Mononuclear cell (primary cell): Measurements from ENCODE around the gene TASOR2. TPM values are rescaled to one million over a fixed set of nuclear protein-coding genes. Genes with fewer than 3 reads are reported as not detected.
A peak's percentile ranks its signal among the peaks of the same experiment; 100 is the strongest.

Source experiments
- H3K27me3 ChIP-seq: 2 replicates; pipeline ENCODE4 v1.6.0; 2011; ENCODE audit warnings: low read length, control low read depth; ENCODE audit not compliant: insufficient read depth
- H3K4me1 ChIP-seq: 2 replicates; pipeline ENCODE4 v1.5.1; 2011; ENCODE audit warnings: mild to moderate bottlenecking, low read length, control low read depth; ENCODE audit not compliant: insufficient read depth
- H3K4me3 ChIP-seq: 2 replicates; pipeline ENCODE4 v1.5.1; 2011; ENCODE audit warnings: mild to moderate bottlenecking, low read length, moderate library complexity
- H3K9me3 ChIP-seq: 2 replicates; pipeline ENCODE4 v1.5.1; 2011; ENCODE audit warnings: low read depth, mild to moderate bottlenecking, control low read depth, low read length
- total RNA-seq: library from RNA; depleted of rRNA; stranded (reverse); fragments of >200 nt; gene quantifications from one replicate; pipeline ENCODE4 v1.2.3, GENCODE V29; 2012

Gene TASOR2
- total RNA-seq, 1 donor: 114 TPM

- Histone ChIP-seq H3K4me1 (peaks cover 20% of the 10 kb centered on the region), H3K9me3 (no peaks in the 10 kb centered on the region), H3K27me3 (no peaks in the 10 kb centered on the region), H3K4me3 (peak overlapping the region; percentile 93)
Measured at GRCh38 chr10:5685764-5686240, 1.2 kb downstream of the TASOR2 start.

DNA sequence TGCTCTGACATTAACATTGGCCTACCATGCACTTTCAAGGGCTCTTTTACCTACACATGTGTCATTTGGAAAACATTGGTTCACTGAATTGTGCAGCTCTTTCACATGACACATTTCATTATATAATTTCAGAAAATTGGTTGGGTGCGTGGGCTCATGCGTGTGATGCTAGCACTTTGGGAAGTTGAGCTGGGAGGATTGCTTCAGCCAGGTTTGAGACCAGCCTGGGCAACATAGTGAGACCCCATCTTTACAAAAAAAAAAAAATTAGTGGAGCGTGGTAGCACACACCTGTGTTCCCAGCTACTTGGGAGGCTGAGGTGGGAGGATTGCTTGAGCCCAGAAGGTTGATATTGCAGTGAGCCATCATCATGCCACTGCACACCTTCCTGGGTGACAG lies 3.9 kb downstream of the TASOR2 start:
- no peak overlapping the region for H3K4me3 ChIP-seq
- H3K4me1 ChIP-seq: peaks cover 37% of the 10 kb centered on the region

GRCh38 chr10:5691786-5692185 lies 7.1 kb downstream of the TASOR2 start:
- no peaks in the 10 kb centered on the region for H3K27me3 ChIP-seq
- no peaks in the 10 kb centered on the region for H3K9me3 ChIP-seq
- peaks cover 30% of the 10 kb centered on the region for H3K4me1 ChIP-seq
- no peak overlapping the region for H3K4me3 ChIP-seq

More for the DNA sequence above, 3.9 kb downstream of the TASOR2 start:
- Histone ChIP-seq H3K9me3 (no peaks in the 10 kb centered on the region), H3K27me3 (no peaks in the 10 kb centered on the region)

DNA sequence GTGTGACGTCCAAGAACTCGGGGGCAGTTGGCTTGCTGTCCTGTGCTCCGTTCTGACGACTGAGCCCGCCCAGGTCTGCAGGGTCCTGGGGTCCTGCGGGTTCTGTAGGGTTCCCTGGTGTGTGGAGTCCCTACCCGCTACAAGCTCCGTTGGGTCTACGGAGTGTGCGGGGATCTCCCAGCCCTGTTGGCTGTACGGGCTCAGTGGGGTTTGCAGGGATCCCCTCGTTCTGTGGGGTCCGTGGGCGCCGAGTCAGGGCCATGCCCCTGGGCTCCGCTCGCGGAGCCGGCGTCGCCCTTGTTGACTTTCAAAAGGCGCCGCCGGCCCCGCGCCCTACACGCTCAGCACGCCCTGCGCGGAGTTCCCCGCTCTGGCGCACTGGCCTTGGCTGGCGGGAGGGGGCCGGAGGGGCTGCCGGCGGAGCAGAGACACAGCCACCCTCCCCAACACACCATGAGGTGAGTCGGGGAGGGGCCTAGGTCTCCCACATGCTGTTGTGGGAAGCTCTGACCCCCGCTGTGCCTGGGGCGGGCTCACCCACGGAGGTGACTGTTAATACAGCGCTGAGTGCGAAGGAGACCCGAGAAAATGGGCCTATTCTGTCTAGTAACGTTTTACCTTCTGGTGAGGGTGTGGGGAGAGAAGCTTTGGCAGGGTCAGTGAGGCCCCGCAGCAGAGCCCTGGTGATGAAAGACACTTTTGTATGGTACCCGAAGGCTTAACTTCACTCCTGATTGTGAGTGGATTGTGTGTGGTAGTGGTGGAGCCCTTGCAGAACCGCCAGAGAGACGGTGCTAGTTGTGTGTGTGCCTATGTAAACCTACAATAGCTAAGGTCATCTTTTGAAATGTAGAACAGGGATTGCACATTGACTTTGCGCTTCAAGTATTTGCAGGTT lies 8.1 kb downstream of the TASOR2 start:
- H3K27me3 ChIP-seq: no peaks in the 10 kb centered on the region
- H3K4me1 ChIP-seq: peaks cover 32% of the 10 kb centered on the region
- H3K9me3 ChIP-seq: no peaks in the 10 kb centered on the region
- H3K4me3 ChIP-seq: peak overlapping the region; percentile 18

DNA sequence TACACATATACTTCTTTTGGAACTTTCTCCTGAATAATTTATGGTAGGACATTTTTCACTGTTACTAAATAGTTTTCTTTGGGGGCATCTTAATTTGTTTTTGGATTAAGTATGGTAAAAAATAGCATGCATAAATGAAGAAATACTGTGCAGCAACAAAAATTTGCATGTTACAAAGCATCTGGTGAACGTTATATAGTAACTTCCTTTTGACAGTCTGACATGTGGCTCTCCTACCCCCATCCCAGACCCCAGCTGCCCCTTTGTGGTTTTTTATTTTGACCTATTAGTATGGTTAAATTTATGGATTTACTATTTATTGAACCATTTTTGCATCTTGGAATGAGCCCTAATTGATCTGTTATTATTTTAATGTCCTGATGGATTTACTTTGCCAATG lies 9.9 kb downstream of the TASOR2 start:
- Histone ChIP-seq H3K27me3 (no peaks in the 10 kb centered on the region), H3K9me3 (no peaks in the 10 kb centered on the region), H3K4me3 (no peak overlapping the region), H3K4me1 (peaks cover 27% of the 10 kb centered on the region)

GRCh38 chr10:5697342-5697741 lies 12.7 kb downstream of the TASOR2 start:
- no peaks in the 10 kb centered on the region for H3K9me3 ChIP-seq
- no peaks in the 10 kb centered on the region for H3K27me3 ChIP-seq
- peaks cover 18% of the 10 kb centered on the region for H3K4me1 ChIP-seq
- H3K4me3 ChIP-seq: no peak overlapping the region

GRCh38 chr10:5698062-5698461 lies 13.4 kb downstream of the TASOR2 start:
- Histone ChIP-seq H3K4me1 (peaks cover 11% of the 10 kb centered on the region), H3K9me3 (no peaks in the 10 kb centered on the region), H3K4me3 (no peak overlapping the region), H3K27me3 (no peaks in the 10 kb centered on the region)

GRCh38 chr10:5708356-5708755 lies 23.7 kb downstream of the TASOR2 start:
- H3K4me1 ChIP-seq: peaks cover 7% of the 10 kb centered on the region
- no peaks in the 10 kb centered on the region for H3K9me3 ChIP-seq
- no peaks in the 10 kb centered on the region for H3K27me3 ChIP-seq
- H3K4me3 ChIP-seq: no peak overlapping the region

- no peaks in the 10 kb centered on the region for H3K9me3 ChIP-seq
- H3K4me3 ChIP-seq: no peak overlapping the region
- peaks cover 7% of the 10 kb centered on the region for H3K4me1 ChIP-seq
- H3K27me3 ChIP-seq: no peaks in the 10 kb centered on the region
Measured at GRCh38 chr10:5709865-5710264, 25.2 kb downstream of the TASOR2 start.

- Histone ChIP-seq H3K27me3 (no peaks in the 10 kb centered on the region), H3K4me3 (no peak overlapping the region), H3K4me1 (peaks cover 7% of the 10 kb centered on the region), H3K9me3 (no peaks in the 10 kb centered on the region)
Measured at GRCh38 chr10:5710859-5711258, 26.2 kb downstream of the TASOR2 start.

DNA sequence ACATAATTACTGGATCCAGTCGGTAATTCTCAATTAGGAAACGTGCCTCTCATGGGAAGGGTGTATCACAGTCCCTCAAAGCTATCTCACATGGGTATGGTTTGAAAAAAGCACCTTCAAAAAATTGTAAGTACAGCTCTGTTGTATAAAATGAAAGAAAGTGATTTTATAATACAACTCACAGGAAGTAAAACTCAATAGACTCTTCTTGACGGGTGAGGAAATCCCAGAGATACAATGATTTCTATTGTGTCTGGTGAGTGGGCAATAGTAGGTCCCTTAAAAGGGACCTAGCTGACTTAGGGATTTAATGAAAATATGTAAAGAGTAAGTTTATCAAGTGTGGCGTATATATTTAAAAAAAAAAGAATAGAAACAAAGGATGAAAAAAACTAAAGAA lies 27.0 kb downstream of the TASOR2 start:
- Histone ChIP-seq H3K9me3 (no peaks in the 10 kb centered on the region), H3K4me3 (no peak overlapping the region), H3K4me1 (peaks cover 7% of the 10 kb centered on the region), H3K27me3 (no peaks in the 10 kb centered on the region)

GRCh38 chr10:5719546-5719945 lies 34.9 kb downstream of the TASOR2 start:
- H3K27me3 ChIP-seq: no peaks in the 10 kb centered on the region
- H3K4me1 ChIP-seq: no peaks in the 10 kb centered on the region
- no peaks in the 10 kb centered on the region for H3K9me3 ChIP-seq
- no peak overlapping the region for H3K4me3 ChIP-seq

- Histone ChIP-seq H3K9me3 (no peaks in the 10 kb centered on the region), H3K27me3 (no peaks in the 10 kb centered on the region), H3K4me3 (no peak overlapping the region), H3K4me1 (no peaks in the 10 kb centered on the region)
Measured at GRCh38 chr10:5720182-5720581, 35.5 kb downstream of the TASOR2 start.

DNA sequence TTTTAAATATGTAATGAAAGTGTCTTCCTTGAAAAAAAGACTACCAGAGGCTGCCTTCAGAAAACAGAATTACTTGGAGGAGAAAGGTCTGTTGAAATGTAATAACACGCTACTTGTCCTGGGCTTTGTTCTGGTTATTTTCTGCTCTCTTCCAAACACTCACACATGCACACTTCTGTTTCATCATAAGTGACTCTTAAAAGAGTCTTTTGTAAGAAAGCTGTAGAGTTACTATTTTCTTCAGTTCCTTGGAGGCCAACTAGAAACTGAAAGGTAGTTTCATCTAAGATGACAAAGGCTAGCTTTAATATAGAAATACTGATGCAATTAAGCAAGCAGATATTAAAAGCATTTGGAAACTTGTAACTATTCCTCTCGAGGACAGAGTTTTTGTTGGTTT lies 39.1 kb downstream of the TASOR2 start:
- no peaks in the 10 kb centered on the region for H3K27me3 ChIP-seq
- no peaks in the 10 kb centered on the region for H3K4me1 ChIP-seq
- no peak overlapping the region for H3K4me3 ChIP-seq
- H3K9me3 ChIP-seq: no peaks in the 10 kb centered on the region

DNA sequence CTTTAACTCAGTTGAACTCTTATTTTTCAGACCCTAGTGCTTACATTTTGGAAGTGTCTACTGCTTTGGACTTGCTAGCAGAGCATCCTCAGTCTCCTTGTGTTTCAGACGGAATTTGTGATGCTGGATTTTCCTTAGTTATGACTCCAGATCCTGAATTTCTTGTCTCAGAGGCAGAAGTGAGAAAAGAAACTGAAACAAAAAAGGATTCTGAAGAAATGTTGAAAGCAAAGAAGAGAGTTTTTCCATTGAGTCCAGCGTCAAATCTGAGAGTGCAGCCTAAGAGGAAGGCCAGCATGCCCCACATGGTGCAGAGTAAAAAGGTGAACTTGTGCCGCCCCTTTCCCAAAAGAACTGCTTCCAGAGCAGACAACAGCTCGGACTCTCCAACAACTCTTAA lies 46.1 kb downstream of the TASOR2 start:
- no peak overlapping the region for H3K4me3 ChIP-seq
- no peaks in the 10 kb centered on the region for H3K4me1 ChIP-seq
- no peaks in the 10 kb centered on the region for H3K9me3 ChIP-seq
- H3K27me3 ChIP-seq: no peaks in the 10 kb centered on the region

DNA sequence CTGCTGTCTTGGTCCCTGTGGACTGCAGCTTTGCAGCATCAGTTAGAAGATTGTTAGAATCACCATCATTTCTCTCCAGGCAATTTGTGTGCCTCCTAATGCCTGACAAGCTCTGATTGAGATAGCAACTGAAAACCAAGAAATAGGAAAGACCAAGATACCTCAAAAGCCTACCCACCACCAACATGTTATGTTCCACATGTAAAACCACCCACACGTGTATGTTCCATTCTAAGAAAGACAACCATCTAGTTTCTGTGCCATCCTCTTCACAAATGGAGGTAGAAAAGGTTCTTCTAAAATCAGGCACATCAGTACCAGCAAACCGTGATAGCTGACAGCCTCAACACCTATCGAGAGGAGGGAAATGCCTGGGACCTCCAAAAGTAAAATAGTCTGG lies 46.9 kb downstream of the TASOR2 start:
- Histone ChIP-seq H3K4me3 (no peak overlapping the region), H3K4me1 (no peaks in the 10 kb centered on the region), H3K9me3 (no peaks in the 10 kb centered on the region), H3K27me3 (no peaks in the 10 kb centered on the region)
